Measurements from ENCODE around the gene SLC2A4.

SLC2A4 gene

DNA sequence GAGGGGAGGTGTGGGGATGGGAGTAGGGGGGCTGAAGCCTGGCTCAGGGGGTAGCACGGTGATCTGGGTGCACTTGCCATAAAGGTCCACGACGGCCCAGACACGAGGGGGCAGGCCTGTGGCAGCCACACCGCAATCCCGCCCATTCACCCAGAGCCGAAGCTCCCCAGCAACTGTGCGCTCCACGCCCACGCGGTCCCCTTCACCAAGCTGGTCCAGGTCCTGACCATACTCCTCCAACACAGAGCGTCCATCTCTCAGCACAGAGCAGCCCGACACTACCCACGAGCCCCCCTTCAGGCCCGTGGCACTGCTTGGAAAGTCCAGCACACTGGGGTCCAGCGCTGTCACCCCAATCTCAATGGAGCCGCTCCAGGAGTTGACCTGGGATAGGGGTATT, 46.0 kb downstream of the SLC2A4 start:
- H3K9me3 ChIP-seq (ENCODE audit: severe bottlenecking) = no peaks in the 10 kb centered on the region
- DNase-seq (ENCODE audit: low spot score) (no peak), ATAC-seq (ENCODE audit: low read depth) (no peak)
- H3K36me3 ChIP-seq (ENCODE audit: low read depth) = peaks cover 32% of the 10 kb centered on the region
- H3K27ac ChIP-seq (ENCODE audit: poor library complexity, severe bottlenecking) = no peak overlapping the region
- H3K27me3 ChIP-seq (ENCODE audit: insufficient read depth, poor library complexity, severe bottlenecking) = no peaks in the 10 kb centered on the region
- H3K4me3 ChIP-seq (ENCODE audit: severe bottlenecking) = no peak overlapping the region
- no peaks in the 10 kb centered on the region for H3K4me1 ChIP-seq (ENCODE audit: insufficient read depth, poor library complexity, severe bottlenecking)
- no peak for TF ChIP-seq CTCF (IDR thresholded peaks at IDR 0.05; ENCODE audit: poor library complexity, severe bottlenecking)

DNA sequence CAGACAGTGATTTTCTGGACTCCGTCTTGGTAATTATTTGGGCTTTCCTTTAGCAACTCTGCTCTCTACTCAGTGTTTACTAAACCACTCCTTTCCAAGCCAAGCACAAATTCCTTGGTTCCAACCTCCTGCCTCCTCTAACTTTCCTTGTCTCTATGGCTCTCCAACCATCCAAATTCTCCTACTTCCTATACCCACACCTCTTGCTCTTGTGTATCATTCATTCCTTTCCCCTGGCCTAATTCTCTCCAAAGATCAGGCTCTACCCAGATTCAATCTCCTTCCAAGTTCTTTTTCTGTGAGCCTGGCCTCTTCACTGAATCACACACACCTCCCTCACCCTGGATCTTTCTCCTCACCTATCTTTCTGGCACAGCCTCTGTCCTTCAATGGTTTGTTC, 46.5 kb downstream of the SLC2A4 start:
- no peak for ATAC-seq (ENCODE audit: low read depth)
- Histone ChIP-seq H3K36me3 (ENCODE audit: low read depth) (peaks cover 26% of the 10 kb centered on the region), H3K27ac (ENCODE audit: poor library complexity, severe bottlenecking) (no peak overlapping the region), H3K27me3 (ENCODE audit: insufficient read depth, poor library complexity, severe bottlenecking) (no peaks in the 10 kb centered on the region), H3K9me3 (ENCODE audit: severe bottlenecking) (no peaks in the 10 kb centered on the region), H3K4me3 (ENCODE audit: severe bottlenecking) (peak overlapping the region; percentile 56), H3K4me1 (ENCODE audit: insufficient read depth, poor library complexity, severe bottlenecking) (no peaks in the 10 kb centered on the region)
- DNase-seq (ENCODE audit: low spot score) = no peak
- no peak for TF ChIP-seq CTCF (IDR thresholded peaks at IDR 0.05; ENCODE audit: poor library complexity, severe bottlenecking)

- no peak for DNase-seq (ENCODE audit: low spot score)
- no peaks in the 10 kb centered on the region for H3K9me3 ChIP-seq (ENCODE audit: severe bottlenecking)
- peak within 1 kb of the TSS; percentile 60 for H3K27ac ChIP-seq (ENCODE audit: poor library complexity, severe bottlenecking)
- H3K4me3 ChIP-seq (ENCODE audit: severe bottlenecking) = peak within 1 kb of the TSS; percentile 56
- peak; percentile 31 for ATAC-seq (ENCODE audit: low read depth)
- no peaks in the 10 kb centered on the region for H3K4me1 ChIP-seq (ENCODE audit: insufficient read depth, poor library complexity, severe bottlenecking)
- no peaks in the 10 kb centered on the region for H3K27me3 ChIP-seq (ENCODE audit: insufficient read depth, poor library complexity, severe bottlenecking)
- H3K36me3 ChIP-seq (ENCODE audit: low read depth) = peaks cover 18% of the 10 kb centered on the region
- no peak for TF ChIP-seq CTCF (IDR thresholded peaks at IDR 0.05; ENCODE audit: poor library complexity, severe bottlenecking)
These were observed 47.4 kb downstream of the SLC2A4 start, which contains the start of gene NEURL4 for GRCh38 chr17:7328840-7329373. NEURL4 (minus strand) TSS chr17:7329335; CDS start chr17:7329312, 23 bp downstream.

DNA sequence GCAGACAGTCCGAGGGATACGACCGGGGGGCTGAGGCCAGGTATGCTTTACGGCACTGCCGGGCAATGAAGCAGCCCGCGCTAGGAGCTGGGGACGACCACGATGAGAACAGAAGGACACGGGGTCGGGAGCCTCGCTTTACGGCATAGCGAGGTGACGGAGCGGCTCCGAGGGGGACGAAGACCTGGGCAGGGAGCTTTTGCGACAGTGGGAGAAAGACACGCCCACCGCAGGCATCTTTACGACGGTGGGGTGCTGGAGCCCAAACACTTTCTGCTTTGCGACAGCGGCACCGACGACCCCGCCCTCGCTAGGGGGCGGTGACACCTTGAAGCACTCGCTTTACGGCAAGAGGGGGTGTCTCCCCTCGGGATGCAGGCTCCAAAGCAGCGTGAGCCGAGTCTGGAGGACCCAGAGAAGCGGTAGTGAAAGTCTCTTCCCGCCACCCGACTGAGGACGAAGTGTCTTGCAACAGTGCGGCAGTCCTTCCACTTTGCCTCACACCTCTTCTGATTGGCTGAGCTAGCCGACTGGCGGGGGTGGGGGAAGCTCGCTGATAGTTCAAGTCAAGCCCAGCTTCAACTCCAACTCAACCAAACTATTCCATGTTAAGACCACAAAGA, 48.0 kb downstream of the SLC2A4 start:
- no peaks in the 10 kb centered on the region for H3K9me3 ChIP-seq (ENCODE audit: severe bottlenecking)
- ATAC-seq (ENCODE audit: low read depth) (peak; percentile 75), DNase-seq (ENCODE audit: low spot score) (peak; percentile 98)
- H3K36me3 ChIP-seq (ENCODE audit: low read depth) = peaks cover 12% of the 10 kb centered on the region
- H3K4me1 ChIP-seq (ENCODE audit: insufficient read depth, poor library complexity, severe bottlenecking) = no peaks in the 10 kb centered on the region
- peak overlapping the region; percentile 60 for H3K27ac ChIP-seq (ENCODE audit: poor library complexity, severe bottlenecking)
- no peaks in the 10 kb centered on the region for H3K27me3 ChIP-seq (ENCODE audit: insufficient read depth, poor library complexity, severe bottlenecking)
- H3K4me3 ChIP-seq (ENCODE audit: severe bottlenecking) = peak overlapping the region; percentile 56
- no peak for TF ChIP-seq CTCF (IDR thresholded peaks at IDR 0.05; ENCODE audit: poor library complexity, severe bottlenecking)
